Activated CD8-positive, alpha-beta T cell treated with anti-CD3 and anti-CD28 coated beads for 36 hours (primary cell): Measurements from ENCODE around the gene CDC14A. TPM values are rescaled to one million over a fixed set of nuclear protein-coding genes. Genes with fewer than 3 reads are reported as not detected.

ENCODE experiments used
- ATAC-seq: fragments of 200-7000 bp; cut with Tn5 transposase; one replicate; pipeline ENCODE4 v1.10.0; 2021; ENCODE audit warnings: mild to moderate bottlenecking, moderate library complexity
- CTCF ChIA-PET: fragments of 350-600 bp; sonication (Branson Sonifier 250); formaldehyde crosslinking; loops from one replicate; lab custom pipeline; 2021; ENCODE audit warnings: antibody characterized with exemption; lab: Charles Lee
- POLR2A ChIA-PET: fragments of 350-600 bp; sonication (Branson Sonifier 250); formaldehyde crosslinking; loops from one replicate; lab custom pipeline; 2021; ENCODE audit warnings: antibody characterized with exemption; lab: Charles Lee
- DNase-seq: peaks from one replicate; pipeline ENCODE4 v3.0.0-alpha.2; 2020
- H3K27ac Mint-ChIP-seq: one replicate; pipeline ENCODE4 v1.8.0; 2021; ENCODE audit warnings: mild to moderate bottlenecking, mixed read lengths
- H3K27me3 Mint-ChIP-seq: one replicate; pipeline ENCODE4 v1.8.0; 2021; ENCODE audit warnings: mixed read lengths
- H3K36me3 Mint-ChIP-seq: one replicate; pipeline ENCODE4 v1.8.0; 2021; ENCODE audit warnings: low read depth, mixed read lengths
- H3K4me1 Mint-ChIP-seq: one replicate; pipeline ENCODE4 v1.8.0; 2021; ENCODE audit warnings: low read depth, mixed read lengths
- H3K4me3 Mint-ChIP-seq: one replicate; pipeline ENCODE4 v1.8.0; 2021; ENCODE audit warnings: mild to moderate bottlenecking, moderate library complexity, mixed read lengths
- H3K9me3 Mint-ChIP-seq: one replicate; pipeline ENCODE4 v1.8.0; 2021; ENCODE audit warnings: mixed read lengths
- CTCF ChIP-seq: fragments of 200-600 bp; IDR thresholded peaks from one replicate; pipeline ENCODE4 v1.8.0; 2022; ENCODE audit warnings: antibody characterized with exemption, mild to moderate bottlenecking
- intact Hi-C: fragments of 100-400 bp; cut with micrococcal nuclease; formaldehyde crosslinking; loops from one replicate; pipeline ENCODE4 v1.10.0; 2022
- total RNA-seq, 2 experiments: library from RNA; stranded (reverse); gene quantifications; one replicate each; pipeline ENCODE4 v1.2.3, GENCODE V29; 2021

The CDC14A gene
- total RNA-seq, 2 experiments from 2014 or later, result 14.3 to 17.2 TPM

GRCh38 chr1:100502052-100502792 lies 149.9 kb downstream of the CDC14A start:
- H3K9me3 Mint-ChIP-seq, result no peaks in the 10 kb centered on the region
- no peak for DNase-seq
- POLR2A ChIA-PET, result interaction anchor here (0.9 kb wide), 1 partner anchor 37 kb away, joined by 3 read pairs; no protein-coding TSS in a partner anchor
- H3K4me3 Mint-ChIP-seq, result no peak overlapping the region
- H3K36me3 Mint-ChIP-seq, result peaks cover 30% of the 10 kb centered on the region
- intact Hi-C loops, result no loop called here
- no peak for TF ChIP-seq CTCF
- peaks cover 3% of the 10 kb centered on the region for H3K4me1 Mint-ChIP-seq
- no peaks in the 10 kb centered on the region for H3K27me3 Mint-ChIP-seq
- CTCF ChIA-PET, result interaction anchor here (1.0 to 1.3 kb wide), 2 partner anchors 17 to 36 kb away, joined by 3 to 6 read pairs; partner anchors contain the start of gene GPR88
- no peak overlapping the region for H3K27ac Mint-ChIP-seq
- ATAC-seq, result no peak

- H3K9me3 Mint-ChIP-seq, result no peaks in the 10 kb centered on the region
- TF ChIP-seq CTCF, result no peak
- intact Hi-C loops, result no loop called here
- CTCF ChIA-PET, result interaction anchor here (0.8 to 1.5 kb wide), 4 partner anchors 15 to 362 kb away, joined by 3 to 4 read pairs (median 3); no protein-coding TSS in a partner anchor
- peaks cover 3% of the 10 kb centered on the region for H3K4me1 Mint-ChIP-seq
- DNase-seq, result no peak
- no peak overlapping the region for H3K4me3 Mint-ChIP-seq
- peaks cover 10% of the 10 kb centered on the region for H3K36me3 Mint-ChIP-seq
- H3K27me3 Mint-ChIP-seq, result no peaks in the 10 kb centered on the region
- no peak for ATAC-seq
- POLR2A ChIA-PET, result interaction anchor here (0.7 to 0.8 kb wide), 2 partner anchors 26 to 598 kb away, joined by 3 to 4 read pairs; no protein-coding TSS in a partner anchor
- no peak overlapping the region for H3K27ac Mint-ChIP-seq
These were observed 153.9 kb downstream of the CDC14A start for GRCh38 chr1:100506217-100506616.

- no peaks in the 10 kb centered on the region for H3K27me3 Mint-ChIP-seq
- DNase-seq (no peak), ATAC-seq (no peak)
- POLR2A ChIA-PET, result interaction anchor here (1.2 kb wide), 1 partner anchor 17 kb away, joined by 5 read pairs; no protein-coding TSS in a partner anchor
- intact Hi-C loops, result no loop called here
- peaks cover 8% of the 10 kb centered on the region for H3K4me1 Mint-ChIP-seq
- H3K36me3 Mint-ChIP-seq, result peaks cover 6% of the 10 kb centered on the region
- no peak overlapping the region for H3K27ac Mint-ChIP-seq
- no peak for TF ChIP-seq CTCF
- H3K9me3 Mint-ChIP-seq, result no peaks in the 10 kb centered on the region
- no peak overlapping the region for H3K4me3 Mint-ChIP-seq
- CTCF ChIA-PET, result interaction anchor here (1.2 kb wide), 1 partner anchor 359 kb away, joined by 3 read pairs; no protein-coding TSS in a partner anchor
These were observed 158.1 kb downstream of the CDC14A start for GRCh38 chr1:100510451-100510850.

GRCh38 chr1:100511058-100511457 lies 158.8 kb downstream of the CDC14A start:
- ChIA-PET POLR2A (no interaction called here), CTCF (interaction anchor here (1.2 to 2.3 kb wide), 2 partner anchors 18 to 358 kb away, joined by 3 to 6 read pairs; no protein-coding TSS in a partner anchor)
- intact Hi-C loops, result no loop called here
- no peak for ATAC-seq
- peaks cover 8% of the 10 kb centered on the region for H3K4me1 Mint-ChIP-seq
- H3K9me3 Mint-ChIP-seq, result no peaks in the 10 kb centered on the region
- H3K27ac Mint-ChIP-seq, result no peak overlapping the region
- no peak overlapping the region for H3K4me3 Mint-ChIP-seq
- no peak for DNase-seq
- peaks cover 3% of the 10 kb centered on the region for H3K36me3 Mint-ChIP-seq
- TF ChIP-seq CTCF, result no peak
- H3K27me3 Mint-ChIP-seq, result no peaks in the 10 kb centered on the region

- intact Hi-C loops, result no loop called here
- peaks cover 10% of the 10 kb centered on the region for H3K4me1 Mint-ChIP-seq
- H3K27ac Mint-ChIP-seq, result no peak overlapping the region
- DNase-seq, result no peak
- no peaks in the 10 kb centered on the region for H3K27me3 Mint-ChIP-seq
- no peak for ATAC-seq
- POLR2A ChIA-PET, result no interaction called here
- CTCF ChIA-PET, result interaction anchor here (1.2 to 2.3 kb wide), 2 partner anchors 17 to 18 kb away, joined by 4 to 6 read pairs; no protein-coding TSS in a partner anchor
- H3K9me3 Mint-ChIP-seq, result no peaks in the 10 kb centered on the region
- no peak for TF ChIP-seq CTCF
- H3K36me3 Mint-ChIP-seq, result peaks cover 5% of the 10 kb centered on the region
- H3K4me3 Mint-ChIP-seq, result no peak overlapping the region
These were observed 159.5 kb downstream of the CDC14A start for GRCh38 chr1:100511773-100512172.
